NCI-H128 (cell line): ENCODE data around the gene PLEKHN1.
"Not testable (repeated sequence)": the region's sequence is repeated elsewhere in the genome, so short reads cannot be mapped to it uniquely, and the experiment has no call there.

Experiments used
- DNase-seq: peaks from one replicate; lab custom pipeline; 2025; ENCODE audit not compliant: unreplicated experiment; lab: John Stamatoyannopoulos, UW

Gene PLEKHN1

DNA sequence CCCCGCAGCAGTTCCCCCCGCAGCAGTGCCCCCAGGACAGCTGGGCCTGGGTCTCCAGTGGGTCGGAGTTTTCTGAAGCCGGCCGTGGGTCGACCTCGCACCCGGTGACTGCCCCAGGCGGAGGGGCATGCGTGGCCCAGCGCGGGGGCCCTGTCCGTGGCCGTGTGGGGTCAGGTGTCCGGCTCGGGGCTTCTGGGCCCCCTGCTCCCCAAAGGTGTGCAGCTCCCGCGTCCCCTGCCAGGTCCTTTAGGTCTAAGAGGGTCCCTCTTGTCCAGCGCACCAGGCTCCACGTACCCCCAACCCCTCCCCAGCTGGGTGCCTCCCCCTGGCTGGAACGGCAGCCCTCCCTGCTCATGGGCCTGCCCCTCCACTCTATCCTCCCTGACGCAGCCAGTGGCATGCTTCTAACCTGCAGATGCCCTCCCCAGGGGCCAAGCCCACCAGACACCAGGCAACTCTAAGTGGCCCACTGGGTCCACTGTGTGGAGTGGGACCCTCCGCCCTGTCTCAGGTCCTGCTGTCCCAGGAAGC lies 39.6 kb downstream of the PLEKHN1 start:
- no peak for DNase-seq

DNA sequence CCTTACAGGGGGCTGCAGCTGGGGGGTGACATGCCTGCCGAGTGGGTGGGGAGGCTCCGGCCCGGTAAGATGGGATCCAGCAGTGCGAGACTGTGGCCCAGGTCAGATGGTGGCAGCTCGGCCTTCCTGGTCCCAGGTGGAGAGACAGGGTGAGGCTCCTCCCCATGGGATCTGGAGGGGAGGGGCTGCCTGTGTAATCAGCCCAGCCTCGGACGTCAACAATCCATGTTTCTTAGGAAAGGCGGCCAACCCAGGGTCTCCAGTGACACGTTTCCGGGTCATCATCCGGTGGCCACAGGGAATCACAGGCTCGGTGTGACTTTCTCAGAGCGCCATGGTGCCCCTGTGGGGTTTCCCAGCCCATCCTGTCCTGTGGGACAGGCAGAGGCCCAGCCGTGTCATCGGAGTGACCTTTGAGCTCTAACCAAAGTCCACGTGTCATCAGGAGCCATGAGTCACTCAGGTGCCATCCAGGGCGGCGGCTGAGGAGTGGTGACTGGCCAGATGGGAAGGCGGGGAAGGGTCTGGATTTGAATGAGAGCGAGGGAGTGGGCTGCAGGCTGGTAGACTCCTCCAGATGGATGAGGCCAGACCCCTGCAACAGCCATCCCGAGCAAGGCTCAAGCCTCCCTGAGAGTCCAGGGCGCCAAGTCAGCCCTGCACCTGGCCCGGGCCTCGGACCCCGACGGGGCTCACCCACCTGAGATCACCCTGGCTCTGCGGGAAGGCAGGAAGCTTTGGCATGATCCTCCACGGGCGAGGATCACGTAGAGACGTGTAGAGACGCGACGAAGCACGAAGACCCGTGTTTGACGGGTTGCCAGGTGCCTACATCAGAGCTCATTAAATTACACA lies 40.2 kb downstream of the PLEKHN1 start:
- no peak for DNase-seq

DNA sequence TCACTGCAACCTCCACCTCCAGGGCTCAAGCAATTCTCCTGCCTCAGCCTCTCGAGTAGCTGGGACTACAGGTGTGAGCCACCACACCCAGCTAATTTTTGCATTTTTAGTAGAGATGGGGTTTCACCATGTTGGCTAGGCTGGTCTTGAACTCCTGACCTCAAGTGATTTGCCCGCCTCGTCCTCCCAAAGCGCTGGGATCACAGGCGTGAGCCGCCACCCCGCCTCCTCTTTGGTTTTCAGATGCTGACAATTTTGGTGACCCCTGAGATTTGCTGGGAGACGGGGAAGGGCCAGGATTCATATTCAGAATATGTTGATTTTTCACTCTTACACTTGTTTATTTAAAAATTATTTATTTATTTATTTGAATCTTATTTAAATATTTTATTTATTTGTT lies 43.8 kb downstream of the PLEKHN1 start:
- DNase-seq, result not testable (repeated sequence)

DNA sequence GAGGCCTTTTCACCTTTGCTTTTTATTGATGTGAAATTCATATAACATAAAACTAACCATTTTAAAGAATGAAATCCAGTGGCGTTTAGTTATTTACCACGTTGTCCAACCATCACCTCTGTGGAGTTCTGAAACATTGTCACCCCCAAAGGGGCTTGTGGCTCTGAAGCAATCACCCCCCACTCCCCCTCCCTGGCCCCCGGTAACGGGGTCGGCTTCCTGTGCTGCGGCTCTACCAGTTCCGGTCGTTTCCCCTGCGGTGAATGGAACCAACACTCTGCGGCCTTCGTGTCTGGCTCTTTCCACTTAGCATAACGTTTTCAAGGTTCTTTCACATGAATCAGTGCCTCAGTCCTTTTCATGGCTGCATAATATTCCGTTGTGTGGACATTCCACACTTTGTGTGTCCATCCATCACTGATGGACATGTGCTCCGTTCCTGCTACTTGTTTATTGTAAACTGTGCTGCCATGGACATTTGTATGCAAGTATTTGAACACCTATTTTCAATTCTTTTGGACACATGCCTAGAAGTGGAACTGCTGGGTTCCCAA lies 45.2 kb downstream of the PLEKHN1 start:
- DNase-seq, result no peak

DNA sequence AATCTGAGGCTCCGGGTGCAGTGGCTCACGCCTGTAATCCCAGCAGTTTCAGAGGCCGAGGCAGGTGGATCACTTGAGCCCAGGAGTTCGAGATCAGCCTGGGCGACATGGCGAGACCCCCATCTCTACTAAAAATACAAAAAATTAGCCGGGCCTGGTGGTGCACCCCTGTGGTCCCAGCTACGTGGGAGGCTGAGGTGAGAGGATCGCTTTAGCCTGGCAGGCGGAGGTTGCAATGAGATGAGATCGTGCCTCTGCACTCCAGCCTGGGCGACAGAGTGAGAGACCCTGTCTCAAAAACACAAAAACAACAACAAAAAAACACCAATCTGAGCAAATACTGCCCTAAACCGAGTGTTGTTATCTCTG lies 46.4 kb downstream of the PLEKHN1 start:
- not testable (repeated sequence) for DNase-seq

DNA sequence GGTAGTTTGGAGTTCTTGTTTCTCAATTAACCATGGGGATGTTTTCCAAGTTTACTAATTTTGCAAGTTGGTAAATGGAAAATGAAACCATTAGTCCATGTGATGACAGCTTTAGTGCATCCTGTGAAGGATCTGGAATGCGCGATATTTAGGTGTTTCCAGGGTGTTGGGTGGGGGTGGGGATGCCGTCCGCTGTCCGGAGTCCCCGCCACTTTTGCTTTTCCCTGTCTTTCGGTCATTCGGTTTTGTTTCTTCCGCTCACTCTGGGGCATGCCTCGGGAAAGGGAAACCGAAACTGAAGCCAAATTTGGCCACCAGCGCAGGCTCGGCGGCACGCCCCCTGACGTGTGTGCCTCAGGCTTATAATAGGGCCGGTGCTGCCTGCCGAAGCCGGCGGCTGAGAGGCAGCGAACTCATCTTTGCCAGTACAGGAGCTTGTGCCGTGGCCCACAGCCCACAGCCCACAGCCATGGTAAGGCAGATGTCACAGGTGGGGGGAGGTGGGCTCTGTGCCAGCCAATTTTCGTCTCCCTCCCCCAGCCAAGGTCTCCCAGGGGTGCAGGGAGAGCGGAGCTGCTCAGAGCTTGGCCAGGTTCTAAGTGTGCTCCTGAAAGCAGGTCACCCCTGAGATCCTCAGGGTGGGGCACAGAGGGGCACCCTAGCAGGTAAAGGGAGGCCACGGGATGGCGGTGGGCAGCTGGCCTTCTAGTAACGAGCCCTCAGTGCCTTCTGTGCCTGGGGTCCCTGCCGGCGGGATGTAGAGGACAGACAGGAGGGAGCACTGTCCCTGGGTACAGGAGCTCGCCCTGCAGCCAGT lies 47.0 kb downstream of the PLEKHN1 start, which contains the start of gene ISG15:
ISG15 (plus strand) TSS at position 393 of the 817 bp plus-strand sequence; CDS start at position 470, 77 bp downstream.
- no peak for DNase-seq

DNA sequence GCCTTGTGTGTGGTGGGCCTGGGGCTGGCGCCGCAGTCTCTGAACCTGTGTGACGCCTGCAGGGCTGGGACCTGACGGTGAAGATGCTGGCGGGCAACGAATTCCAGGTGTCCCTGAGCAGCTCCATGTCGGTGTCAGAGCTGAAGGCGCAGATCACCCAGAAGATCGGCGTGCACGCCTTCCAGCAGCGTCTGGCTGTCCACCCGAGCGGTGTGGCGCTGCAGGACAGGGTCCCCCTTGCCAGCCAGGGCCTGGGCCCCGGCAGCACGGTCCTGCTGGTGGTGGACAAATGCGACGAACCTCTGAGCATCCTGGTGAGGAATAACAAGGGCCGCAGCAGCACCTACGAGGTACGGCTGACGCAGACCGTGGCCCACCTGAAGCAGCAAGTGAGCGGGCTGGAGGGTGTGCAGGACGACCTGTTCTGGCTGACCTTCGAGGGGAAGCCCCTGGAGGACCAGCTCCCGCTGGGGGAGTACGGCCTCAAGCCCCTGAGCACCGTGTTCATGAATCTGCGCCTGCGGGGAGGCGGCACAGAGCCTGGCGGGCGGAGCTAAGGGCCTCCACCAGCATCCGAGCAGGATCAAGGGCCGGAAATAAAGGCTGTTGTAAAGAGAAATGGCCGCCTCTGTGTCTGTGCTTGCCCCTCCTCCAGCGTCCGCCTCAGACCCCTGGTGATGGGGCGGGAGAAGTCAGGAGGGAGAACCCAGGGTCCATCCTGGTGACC lies 47.8 kb downstream of the PLEKHN1 start:
- DNase-seq, result no peak

DNA sequence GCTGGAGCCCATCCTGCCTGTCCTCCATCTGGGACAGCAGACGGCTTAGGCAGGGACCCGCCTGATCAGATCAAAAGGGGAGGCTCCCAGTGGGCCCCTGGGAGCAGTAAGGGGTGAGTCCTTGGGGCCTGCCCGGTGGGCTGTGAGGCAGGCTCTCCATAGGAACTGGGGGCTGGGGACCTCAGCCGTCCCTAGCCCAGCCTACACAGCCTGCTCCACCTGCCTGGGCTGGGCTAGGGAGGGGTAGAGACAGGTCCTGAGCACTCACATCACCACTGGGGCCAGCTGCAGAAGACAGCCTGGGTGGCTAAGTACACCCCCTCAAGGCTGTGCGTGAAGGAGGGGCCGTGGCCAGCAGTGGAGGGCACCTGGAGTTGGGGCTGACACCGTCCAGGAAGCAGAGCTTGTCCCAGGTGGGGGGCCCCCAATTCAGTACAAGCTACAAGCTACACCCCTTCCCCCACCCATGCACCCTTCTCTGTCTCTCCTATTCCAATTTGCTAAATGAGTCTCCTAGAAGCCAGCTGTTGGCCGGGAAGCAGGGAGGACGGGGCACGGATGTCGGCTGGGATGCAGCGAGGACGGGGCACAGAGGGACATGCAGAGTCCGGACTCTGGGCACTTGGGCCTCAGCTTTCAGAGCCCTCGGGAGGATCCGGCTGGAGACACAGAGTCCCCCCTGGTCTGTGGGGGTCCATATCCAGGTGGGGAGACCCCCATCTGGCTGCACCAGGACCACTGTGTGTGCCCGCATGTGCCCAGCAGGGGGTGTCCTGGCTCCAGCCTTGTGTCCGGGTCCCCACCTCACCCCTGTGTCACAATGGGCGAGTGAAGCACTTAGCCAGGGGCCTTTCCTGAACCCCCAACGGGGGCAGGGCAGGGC lies 48.8 kb downstream of the PLEKHN1 start:
- DNase-seq, result no peak

DNA sequence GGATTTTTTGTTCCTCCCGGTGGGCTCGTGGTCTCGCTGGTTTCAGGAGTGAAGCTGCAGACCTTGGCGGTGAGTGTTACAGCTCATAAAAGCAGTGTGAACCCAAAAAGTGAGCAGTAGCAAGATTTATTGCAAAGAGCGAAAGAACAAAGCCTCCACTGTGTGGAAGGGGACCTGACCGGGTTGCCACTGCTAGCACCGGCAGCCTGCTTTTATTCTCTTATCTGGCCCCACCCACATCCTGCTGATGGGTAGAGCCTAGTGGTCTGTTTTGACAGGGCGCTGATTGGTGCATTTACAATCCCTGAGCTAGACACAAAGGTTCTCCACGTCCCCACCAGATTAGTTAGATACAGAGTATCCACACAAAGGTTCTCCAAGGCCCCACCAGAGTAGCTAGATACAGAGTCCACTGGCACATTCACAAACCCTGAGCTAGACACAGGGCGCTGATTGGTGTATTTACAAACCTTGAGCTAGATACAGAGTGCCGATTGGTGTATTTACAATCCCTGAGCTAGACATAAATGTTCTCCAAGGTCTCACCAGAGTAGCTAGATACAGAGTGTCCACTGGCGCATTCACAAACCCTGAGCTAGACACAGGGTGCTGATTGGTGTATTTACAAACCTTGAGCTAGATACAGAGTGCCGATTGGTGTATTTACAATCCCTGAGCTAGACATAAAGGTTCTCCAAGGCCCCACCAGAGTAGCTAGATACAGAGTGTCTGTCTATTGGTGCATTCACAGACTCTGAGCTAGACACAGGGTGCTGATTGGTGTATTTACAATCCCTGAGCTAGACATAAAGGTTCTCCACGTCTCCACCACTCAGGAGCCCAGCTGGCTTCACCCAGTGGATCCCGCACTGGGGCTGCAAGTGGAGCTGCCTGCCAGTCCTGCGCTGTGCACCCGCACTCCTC lies 51.4 kb downstream of the PLEKHN1 start:
- not testable (repeated sequence) for DNase-seq

DNA sequence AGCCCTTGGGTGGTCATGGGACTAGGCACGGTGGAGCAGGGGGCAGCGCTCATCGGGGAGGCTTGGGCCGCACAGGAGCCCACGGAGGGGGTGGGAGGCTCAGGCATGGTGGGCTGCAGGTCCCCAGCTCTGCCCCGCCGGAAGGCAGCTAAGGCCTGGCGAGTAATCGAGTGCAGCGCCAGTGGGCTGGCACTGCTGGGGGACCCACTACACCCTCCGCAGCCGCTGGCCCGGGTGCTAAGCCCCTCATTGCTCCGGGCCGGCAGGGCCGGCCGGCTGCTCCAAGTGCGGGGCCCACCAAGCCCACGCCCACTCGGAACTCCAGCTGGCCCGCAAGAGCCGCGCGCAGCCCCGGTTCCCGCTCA lies 52.0 kb downstream of the PLEKHN1 start:
- DNase-seq, result not testable (repeated sequence)

DNA sequence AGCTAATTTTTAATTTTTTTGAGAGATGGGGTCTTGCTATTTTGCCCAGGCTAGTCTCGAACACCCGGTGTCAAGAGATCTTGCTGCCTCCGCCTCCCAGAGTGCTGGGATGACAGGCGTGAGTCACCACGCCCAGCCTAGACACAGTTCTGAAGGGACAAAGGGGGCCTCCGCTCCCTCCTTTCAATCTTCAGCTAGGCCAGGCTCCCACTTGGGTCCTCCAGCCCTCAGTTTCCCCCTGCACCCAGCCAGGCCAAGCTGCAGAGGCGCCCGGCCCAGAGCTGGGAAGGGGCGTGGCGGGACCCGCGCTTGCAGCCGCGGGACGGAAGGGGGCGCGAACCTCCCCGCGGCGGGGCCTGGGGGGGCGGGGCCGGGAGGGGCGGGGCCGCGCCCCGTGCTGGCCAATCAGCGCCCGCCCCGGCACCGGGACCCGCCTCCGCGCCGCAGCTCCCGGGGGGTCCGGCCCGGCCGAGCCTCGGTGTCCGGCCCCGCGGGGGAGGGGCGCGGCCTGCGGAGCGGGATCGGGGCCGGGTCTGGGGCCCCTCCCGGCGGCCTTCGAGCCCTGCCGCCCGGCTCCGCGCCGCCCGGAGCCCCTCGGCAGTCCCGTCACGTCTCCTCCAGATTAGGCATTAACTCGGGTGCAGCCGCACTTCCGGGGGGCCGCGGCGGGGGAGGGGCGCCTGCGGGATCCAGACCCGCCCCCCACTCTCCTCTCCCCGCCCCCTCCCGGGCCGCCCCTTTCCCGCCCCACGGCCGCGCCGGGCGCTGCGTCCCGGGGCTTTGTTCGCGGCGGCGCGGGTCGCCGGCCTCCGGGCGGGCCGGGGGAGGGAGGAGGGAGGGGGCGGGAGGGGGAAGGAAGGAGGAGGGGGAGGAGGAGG lies 53.1 kb downstream of the PLEKHN1 start:
- DNase-seq, result no peak

DNA sequence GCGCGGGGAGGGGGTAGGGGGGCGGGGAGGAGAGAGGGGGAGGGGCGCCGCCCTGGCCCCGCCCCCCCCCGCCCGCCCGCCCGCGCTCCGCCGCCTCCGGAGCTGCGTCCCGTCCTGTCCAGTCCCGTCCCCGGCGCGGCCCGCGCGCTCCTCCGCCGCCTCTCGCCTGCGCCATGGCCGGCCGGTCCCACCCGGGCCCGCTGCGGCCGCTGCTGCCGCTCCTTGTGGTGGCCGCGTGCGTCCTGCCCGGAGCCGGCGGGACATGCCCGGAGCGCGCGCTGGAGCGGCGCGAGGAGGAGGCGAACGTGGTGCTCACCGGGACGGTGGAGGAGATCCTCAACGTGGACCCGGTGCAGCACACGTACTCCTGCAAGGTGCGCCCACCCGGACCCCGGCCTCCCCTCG lies 53.7 kb downstream of the PLEKHN1 start, which contains the start of gene AGRN:
AGRN (plus strand) TSS at position 121 of the 405 bp plus-strand sequence; CDS start at position 174, 53 bp downstream.
- DNase-seq, result no peak

DNA sequence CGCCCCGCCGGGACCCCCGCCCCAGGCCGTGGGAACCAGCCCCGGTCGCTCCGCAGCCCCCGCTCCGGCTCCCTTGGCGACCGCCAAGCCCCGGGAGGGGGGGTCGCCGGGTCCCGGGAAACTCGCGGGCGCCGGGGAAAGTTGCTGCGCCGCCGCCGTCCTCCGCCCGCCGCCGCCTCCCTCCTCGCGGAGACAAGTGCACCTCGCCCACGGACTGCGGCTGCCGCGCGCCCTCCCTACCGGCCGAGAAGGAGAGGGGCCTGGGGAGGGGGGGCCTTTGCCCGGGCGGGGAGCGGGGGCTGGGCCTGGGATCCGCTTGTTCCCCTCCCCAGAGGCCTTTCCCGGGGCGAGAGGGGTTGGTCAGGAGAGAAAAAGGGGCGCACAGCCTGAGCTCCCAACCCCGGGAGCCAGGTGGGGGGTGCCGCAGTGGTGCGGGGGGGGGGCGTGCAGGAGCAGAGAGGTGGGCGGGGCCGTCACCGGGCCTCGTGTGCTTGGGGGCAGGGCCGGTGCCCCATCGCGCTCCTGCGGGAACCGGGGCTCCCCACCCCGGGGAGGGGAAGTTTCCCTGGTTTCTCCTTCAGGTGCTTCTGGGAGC lies 54.2 kb downstream of the PLEKHN1 start:
- no peak for DNase-seq

DNA sequence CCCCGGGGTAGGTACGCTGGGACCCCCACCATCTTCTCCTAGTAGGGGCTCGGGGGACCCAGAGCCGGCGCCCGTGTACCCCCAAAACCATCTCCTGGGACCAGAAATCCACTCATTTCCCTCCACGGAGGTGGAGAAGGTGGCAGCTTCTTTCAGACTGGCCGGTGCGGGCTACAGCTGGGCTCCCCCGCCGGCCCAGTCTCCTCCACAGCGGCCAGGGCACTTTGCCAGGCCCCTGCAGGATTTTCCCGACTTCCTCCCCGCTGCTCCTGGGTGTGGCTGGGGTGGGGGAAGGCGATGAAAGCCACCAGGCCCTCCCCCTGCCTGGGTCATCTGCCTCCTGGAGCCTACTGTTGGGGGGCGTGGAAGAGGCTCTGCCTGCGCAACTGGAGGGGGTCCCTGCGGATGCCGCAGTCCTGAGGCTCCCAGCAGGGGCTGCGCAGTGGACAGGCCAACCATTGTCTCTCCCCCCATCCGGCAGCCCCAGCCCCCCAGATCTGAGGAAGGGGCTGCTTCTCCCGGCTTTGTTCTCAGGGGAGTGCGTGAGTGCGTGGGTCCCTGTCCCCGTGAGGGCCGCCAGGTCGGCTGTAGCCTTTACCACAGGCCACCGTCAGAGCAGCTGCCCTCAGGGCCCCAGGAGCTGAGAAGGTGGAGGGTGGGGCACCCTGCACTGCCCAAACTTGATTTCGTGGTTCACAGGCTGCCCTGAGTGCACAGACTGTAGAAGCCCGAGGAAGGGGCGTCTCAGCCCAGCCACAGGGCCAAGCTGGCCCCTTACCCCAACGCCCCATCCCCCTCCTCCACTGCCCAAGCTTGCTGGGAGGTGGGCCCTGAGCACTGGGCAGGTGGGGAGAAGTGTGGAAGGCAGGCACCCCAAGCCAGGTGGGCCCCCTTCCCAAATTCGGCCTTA lies 55.0 kb downstream of the PLEKHN1 start:
- DNase-seq, result no peak

DNA sequence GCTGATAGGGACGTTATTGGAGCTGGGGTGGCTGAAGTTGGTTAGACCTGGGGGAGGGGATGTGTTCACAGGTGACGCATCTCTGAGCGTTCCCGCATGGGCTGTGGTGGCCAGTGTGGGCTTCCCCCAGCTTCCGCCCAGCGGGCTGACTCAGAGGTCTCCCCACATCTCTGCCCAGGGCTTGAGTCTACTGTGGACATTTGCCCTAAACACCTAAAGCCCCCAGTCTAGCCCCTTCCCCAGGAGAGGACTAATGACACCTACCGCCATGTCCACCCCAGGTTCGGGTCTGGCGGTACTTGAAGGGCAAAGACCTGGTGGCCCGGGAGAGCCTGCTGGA lies 55.6 kb downstream of the PLEKHN1 start:
- no peak for DNase-seq

DNA sequence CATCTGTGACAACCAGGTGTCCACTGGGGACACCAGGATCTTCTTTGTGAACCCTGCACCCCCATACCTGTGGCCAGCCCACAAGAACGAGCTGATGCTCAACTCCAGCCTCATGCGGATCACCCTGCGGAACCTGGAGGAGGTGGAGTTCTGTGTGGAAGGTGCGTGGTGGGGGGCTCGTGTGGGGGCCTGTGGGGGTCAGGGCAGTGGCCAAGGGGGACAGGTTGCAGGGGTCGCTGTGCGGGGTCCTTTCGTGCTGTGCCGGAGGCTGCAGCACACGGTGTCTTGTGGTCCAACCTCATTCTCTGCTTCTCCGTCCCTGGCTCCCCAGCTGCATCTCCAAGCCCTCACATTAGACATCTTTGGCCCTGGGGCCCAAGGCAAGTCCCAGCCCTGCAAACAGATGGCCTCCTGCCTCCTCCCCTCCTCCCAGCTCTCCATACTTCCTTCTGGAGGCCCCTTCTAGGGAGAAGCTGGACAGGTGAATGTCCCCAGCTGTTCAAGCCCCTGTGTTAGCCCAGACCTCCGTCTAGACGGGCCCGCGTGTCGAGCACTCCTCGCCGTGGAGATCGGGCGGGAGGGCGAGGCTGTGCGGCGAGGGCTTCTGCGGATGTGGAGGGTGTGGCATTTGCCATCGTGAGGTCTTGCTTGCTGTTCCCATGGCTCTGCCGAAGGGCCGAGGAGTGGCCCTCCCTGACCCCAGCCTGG lies 56.2 kb downstream of the PLEKHN1 start:
- DNase-seq, result no peak
